Endothelial cell (in vitro differentiated cells): ENCODE measurements around the gene LINGO3. TPM values are rescaled to one million over a fixed set of nuclear protein-coding genes. Genes with fewer than 3 reads are reported as not detected.

Experiments
- DNase-seq: peaks from one replicate; pipeline ENCODE4 v3.0.0; 2021; ENCODE audit warnings: low spot score
- H3K27ac Mint-ChIP-seq: one replicate; pipeline ENCODE4 v1.8.0; 2021; ENCODE audit warnings: mixed read lengths, inconsistent platforms; ENCODE audit not compliant: unreplicated experiment
- H3K27me3 Mint-ChIP-seq: one replicate; pipeline ENCODE4 v1.8.0; 2021; ENCODE audit warnings: mild to moderate bottlenecking, moderate library complexity, mixed read lengths, inconsistent platforms; ENCODE audit not compliant: unreplicated experiment
- H3K36me3 Mint-ChIP-seq: one replicate; pipeline ENCODE4 v1.8.0; 2021; ENCODE audit warnings: mild to moderate bottlenecking, low read depth, mixed read lengths, inconsistent platforms; ENCODE audit not compliant: unreplicated experiment
- H3K4me1 Mint-ChIP-seq: one replicate; pipeline ENCODE4 v1.8.0; 2021; ENCODE audit warnings: mild to moderate bottlenecking, mixed read lengths, inconsistent platforms; ENCODE audit not compliant: unreplicated experiment
- H3K4me3 Mint-ChIP-seq: one replicate; pipeline ENCODE4 v1.8.0; 2021; ENCODE audit warnings: mild to moderate bottlenecking, mixed read lengths, inconsistent platforms; ENCODE audit not compliant: unreplicated experiment
- H3K9me3 Mint-ChIP-seq: one replicate; pipeline ENCODE4 v1.8.0; 2021; ENCODE audit warnings: mixed read lengths, inconsistent platforms; ENCODE audit not compliant: unreplicated experiment
- CTCF ChIP-seq: fragments of 200-600 bp; sonication (generic); IDR thresholded peaks from one replicate; pipeline ENCODE4 v1.5.0; 2021; ENCODE audit warnings: antibody characterized with exemption; ENCODE audit not compliant: unreplicated experiment
- total RNA-seq: library from RNA; stranded (reverse); fragmentation: NEBNext Ultra II Directional; extraction: Animal tissue kit (Norgen Biotek cat#: 25700); gene quantifications from one replicate; pipeline ENCODE4 v1.2.1, GENCODE V29; 2021; ENCODE audit not compliant: unreplicated experiment

LINGO3 gene
- total RNA-seq, 1 donor from 2014 or later: not detected

GRCh38 chr19:2259336-2259735 is 48.6 kb downstream of the LINGO3 start:
- DNase-seq: no peak
- Mint-ChIP-seq H3K4me1 (no peaks in the 10 kb centered on the region), H3K9me3 (no peaks in the 10 kb centered on the region), H3K4me3 (no peak overlapping the region), H3K27me3 (peaks cover 4% of the 10 kb centered on the region), H3K36me3 (no peaks in the 10 kb centered on the region), H3K27ac (no peak overlapping the region)
- TF ChIP-seq CTCF: no peak

Other genes with a start within 250 kb of the LINGO3 start
- gene MOB3A, start 211.8 kb downstream of the LINGO3 start, total RNA-seq: 88.5 TPM
- 8.9 TPM for gene IZUMO4, start 211.2 kb downstream of the LINGO3 start, total RNA-seq
- 169 TPM for gene AP3D1, start 156.6 kb downstream of the LINGO3 start, total RNA-seq
- gene DOT1L, start 144.2 kb downstream of the LINGO3 start, total RNA-seq: 57.1 TPM
- gene PLEKHJ1, start 71.8 kb downstream of the LINGO3 start, total RNA-seq: 126 TPM
- 137 TPM for gene SF3A2, start 71.3 kb downstream of the LINGO3 start, total RNA-seq
- 5.6 TPM for gene AMH, start 58.8 kb downstream of the LINGO3 start, total RNA-seq
- gene JSRP1, start 51.7 kb downstream of the LINGO3 start, total RNA-seq: not detected
- gene PEAK3, start 26.0 kb downstream of the LINGO3 start, total RNA-seq: 0.97 TPM
- 108 TPM for gene LSM7, start 20.4 kb upstream of the LINGO3 start, total RNA-seq
- 75.2 TPM for gene SPPL2B, start 20.5 kb upstream of the LINGO3 start, total RNA-seq
- not detected for gene TMPRSS9, start 52.1 kb upstream of the LINGO3 start, total RNA-seq
- 117 TPM for gene TIMM13, start 119.4 kb upstream of the LINGO3 start, total RNA-seq
- gene LMNB2, start 148.8 kb upstream of the LINGO3 start, total RNA-seq: 49.6 TPM
- 1.2 TPM for gene GADD45B, start 168.0 kb upstream of the LINGO3 start, total RNA-seq